ENCODE data around the gene PPIC.

The PPIC gene

GRCh38 chr5:123068368-123068938 is 31.9 kb upstream of the PPIC start:
- peak; percentile 82 for DNase-seq (ENCODE audit: low read depth)
- H3K4me3 ChIP-seq (ENCODE audit: low read depth, low read length), result no peak overlapping the region
- TF ChIP-seq, protein P1, sequence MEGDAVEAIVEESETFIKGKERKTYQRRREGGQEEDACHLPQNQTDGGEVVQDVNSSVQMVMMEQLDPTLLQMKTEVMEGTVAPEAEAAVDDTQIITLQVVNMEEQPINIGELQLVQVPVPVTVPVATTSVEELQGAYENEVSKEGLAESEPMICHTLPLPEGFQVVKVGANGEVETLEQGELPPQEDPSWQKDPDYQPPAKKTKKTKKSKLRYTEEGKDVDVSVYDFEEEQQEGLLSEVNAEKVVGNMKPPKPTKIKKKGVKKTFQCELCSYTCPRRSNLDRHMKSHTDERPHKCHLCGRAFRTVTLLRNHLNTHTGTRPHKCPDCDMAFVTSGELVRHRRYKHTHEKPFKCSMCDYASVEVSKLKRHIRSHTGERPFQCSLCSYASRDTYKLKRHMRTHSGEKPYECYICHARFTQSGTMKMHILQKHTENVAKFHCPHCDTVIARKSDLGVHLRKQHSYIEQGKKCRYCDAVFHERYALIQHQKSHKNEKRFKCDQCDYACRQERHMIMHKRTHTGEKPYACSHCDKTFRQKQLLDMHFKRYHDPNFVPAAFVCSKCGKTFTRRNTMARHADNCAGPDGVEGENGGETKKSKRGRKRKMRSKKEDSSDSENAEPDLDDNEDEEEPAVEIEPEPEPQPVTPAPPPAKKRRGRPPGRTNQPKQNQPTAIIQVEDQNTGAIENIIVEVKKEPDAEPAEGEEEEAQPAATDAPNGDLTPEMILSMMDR (IDR thresholded peaks at IDR 0.05; ENCODE audit: control insufficient read depth, extremely low read depth, insufficient read depth), result no peak

GRCh38 chr5:123066016-123066415 is 29.5 kb upstream of the PPIC start:
- DNase-seq (ENCODE audit: low read depth), result no peak
- no peak overlapping the region for H3K4me3 ChIP-seq (ENCODE audit: low read depth, low read length)
- TF ChIP-seq, protein P1 (IDR thresholded peaks at IDR 0.05; ENCODE audit: control insufficient read depth, extremely low read depth, insufficient read depth), result no peak

DNA sequence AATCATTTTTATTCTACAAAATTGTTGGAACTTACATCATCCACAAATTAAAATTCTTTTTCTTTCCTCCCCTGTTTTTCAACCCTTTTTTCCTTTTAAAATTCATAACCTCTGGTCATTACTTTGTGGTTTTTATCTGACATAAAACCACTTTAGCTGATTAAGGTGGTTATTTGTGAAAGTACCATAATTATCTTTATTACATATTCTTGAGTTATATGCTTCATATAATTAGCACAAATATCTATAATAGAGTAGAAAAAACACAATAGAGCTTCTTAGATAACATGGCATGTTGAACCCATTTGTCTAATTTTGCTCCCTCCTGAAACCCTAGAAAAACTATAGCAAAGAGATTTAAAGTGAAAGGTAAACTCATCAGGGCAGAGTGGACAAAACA is 22.9 kb upstream of the PPIC start:
- no peak for DNase-seq (ENCODE audit: low read depth)
- TF ChIP-seq, protein P1 (IDR thresholded peaks at IDR 0.05; ENCODE audit: control insufficient read depth, extremely low read depth, insufficient read depth), result no peak
- no peak overlapping the region for H3K4me3 ChIP-seq (ENCODE audit: low read depth, low read length)

- H3K4me3 ChIP-seq (ENCODE audit: low read depth, low read length), result no peak overlapping the region
- TF ChIP-seq, protein P1 (IDR thresholded peaks at IDR 0.05; ENCODE audit: control insufficient read depth, extremely low read depth, insufficient read depth), result no peak
- no peak for DNase-seq (ENCODE audit: low read depth)
These were observed 14.7 kb upstream of the PPIC start for GRCh38 chr5:123051206-123051605.

- DNase-seq (ENCODE audit: low read depth), result no peak
- no peak overlapping the region for H3K4me3 ChIP-seq (ENCODE audit: low read depth, low read length)
- TF ChIP-seq, protein P1 (IDR thresholded peaks at IDR 0.05; ENCODE audit: control insufficient read depth, extremely low read depth, insufficient read depth), result no peak
These were observed 11.2 kb upstream of the PPIC start for GRCh38 chr5:123047706-123048105.

GRCh38 chr5:123046222-123046621 is 9.7 kb upstream of the PPIC start:
- no peak overlapping the region for H3K4me3 ChIP-seq (ENCODE audit: low read depth, low read length)
- TF ChIP-seq, protein P1 (IDR thresholded peaks at IDR 0.05; ENCODE audit: control insufficient read depth, extremely low read depth, insufficient read depth), result no peak
- no peak for DNase-seq (ENCODE audit: low read depth)

- DNase-seq (ENCODE audit: low read depth), result no peak
- H3K4me3 ChIP-seq (ENCODE audit: low read depth, low read length), result no peak overlapping the region
- TF ChIP-seq, protein P1 (IDR thresholded peaks at IDR 0.05; ENCODE audit: control insufficient read depth, extremely low read depth, insufficient read depth), result no peak
These were observed 8.5 kb upstream of the PPIC start for GRCh38 chr5:123044926-123045617.
